Endothelial cell of umbilical vein (primary cell): ENCODE data around the gene C11orf21. TPM values are rescaled to one million over a fixed set of nuclear protein-coding genes. Genes with fewer than 3 reads are reported as not detected.

ENCODE experiments used
- BruUV-seq: library from RNA; stranded (reverse); fragments of 400-500 nt; replicated peaks from 2 replicates; lab custom pipeline; 2021; lab: Mats Ljungman, UMichigan
- CTCF ChIA-PET: fragments of 300-600, 350-600 bp; sonication (Branson Sonifier 250); formaldehyde crosslinking; loops from one replicate; lab custom pipeline; 2021; ENCODE audit warnings: antibody characterized with exemption, inconsistent platforms; lab: Charles Lee
- POLR2A ChIA-PET: fragments of 300-600, 350-600 bp; sonication (Branson Sonifier 250); formaldehyde crosslinking; loops from one replicate; lab custom pipeline; 2021; ENCODE audit warnings: antibody characterized with exemption, inconsistent platforms; lab: Charles Lee
- DNase-seq: peaks from one replicate; pipeline ENCODE4 v3.0.0-alpha.2; 2011; ENCODE audit warnings: low read depth, low spot score
- FAIRE-seq: peaks from 2 replicates; lab custom pipeline; 2011; peaks lifted over from hg19 to GRCh38; lab: Jason Lieb, UNC
- H2AFZ ChIP-seq: 2 replicates; pipeline ENCODE4 v1.6.0; 2012; ENCODE audit warnings: low read depth, low read length, control low read depth, inconsistent platforms
- H3K27ac ChIP-seq: 2 replicates; pipeline ENCODE4 v1.5.1; 2011; ENCODE audit warnings: low read depth, mild to moderate bottlenecking, control low read depth, low read length, moderate library complexity; ENCODE audit not compliant: insufficient read depth
- H3K27me3 ChIP-seq, 2 experiments: 2 replicates each; pipeline versions ENCODE4 v1.6.0 to v1.6.1; 2011; ENCODE audit warnings: low read length in 2 of 2, mixed read lengths in 1 of 2; ENCODE audit not compliant: control insufficient read depth in 2 of 2, insufficient read depth in 2 of 2
- H3K36me3 ChIP-seq, 2 experiments: 2 replicates in 1 of 2; 3 replicates in 1 of 2; pipeline ENCODE4 v1.5.1; 2011; ENCODE audit warnings: low read length in 2 of 2, mild to moderate bottlenecking in 1 of 2, moderate library complexity in 1 of 2; ENCODE audit not compliant: control insufficient read depth in 2 of 2, insufficient read depth in 2 of 2; ENCODE audit errors: extremely low read depth in 1 of 2
- H3K4me1 ChIP-seq: 3 replicates; pipeline ENCODE4 v1.5.1; 2011; ENCODE audit warnings: mild to moderate bottlenecking, low read length; ENCODE audit not compliant: control insufficient read depth, insufficient read depth; ENCODE audit errors: extremely low read depth
- H3K4me2 ChIP-seq: 2 replicates; pipeline ENCODE4 v1.6.1; 2011; ENCODE audit warnings: low read length, control low read depth, mixed read lengths; ENCODE audit not compliant: insufficient read depth
- H3K4me3 ChIP-seq, 3 experiments: fragments of 200-600 bp in 1 of 3; sonication (generic), shearing (Covaris generic) in 1 of 3; replicated peaks in 1 of 3; 2 replicates each; pipeline ENCODE4 v1.5.1; 2011 to 2016; ENCODE audit warnings: control low read depth in 3 of 3, low read length in 3 of 3, mild to moderate bottlenecking in 2 of 3, inconsistent platforms in 1 of 3, low read depth in 1 of 3, moderate library complexity in 1 of 3; ENCODE audit not compliant: insufficient read depth in 1 of 3
- H3K79me2 ChIP-seq: 2 replicates; pipeline ENCODE4 v1.6.0; 2012; ENCODE audit warnings: low read length, inconsistent platforms; ENCODE audit not compliant: control insufficient read depth, insufficient read depth
- H3K9ac ChIP-seq: replicated peaks from 2 replicates; pipeline ENCODE3; 2011; ENCODE audit warnings: low read length, control low read depth; ENCODE audit not compliant: insufficient read depth; ENCODE audit errors: extremely low read depth
- H3K9me1 ChIP-seq: replicated peaks from 3 replicates; pipeline ENCODE4 v1.6.0; 2011; ENCODE audit warnings: mild to moderate bottlenecking, low read length; ENCODE audit not compliant: control insufficient read depth, insufficient read depth; ENCODE audit errors: extremely low read depth
- H3K9me3 ChIP-seq: replicated peaks from 2 replicates; pipeline ENCODE4 v1.5.1; 2012; ENCODE audit warnings: low read length, inconsistent platforms; ENCODE audit not compliant: control insufficient read depth, insufficient read depth
- H4K20me1 ChIP-seq: replicated peaks from 2 replicates; pipeline ENCODE3; 2011; ENCODE audit warnings: mild to moderate bottlenecking, low read length; ENCODE audit not compliant: control insufficient read depth, insufficient read depth; ENCODE audit errors: extremely low read depth
- CTCF ChIP-seq, 2 donors: IDR thresholded peaks; 1 replicate in 1 of 2; 2 replicates in 1 of 2; pipeline ENCODE4 v1.5.1; 2011; ENCODE audit warnings: low read length in 2 of 2, mild to moderate bottlenecking in 2 of 2, moderate library complexity in 2 of 2, control low read depth in 1 of 2, inconsistent platforms in 1 of 2, low read depth in 1 of 2; ENCODE audit not compliant: insufficient read depth in 1 of 2; ENCODE audit errors: extremely low read depth in 1 of 2
- EZH2 ChIP-seq: IDR thresholded peaks from 2 replicates; pipeline ENCODE4 v1.6.1; 2012; ENCODE audit warnings: borderline replicate concordance, low read depth, mild to moderate bottlenecking, moderate library complexity, low read length, inconsistent platforms; ENCODE audit not compliant: severe bottlenecking
- FOS ChIP-seq: IDR thresholded peaks from 2 replicates; pipeline ENCODE4 v1.6.1; 2011; ENCODE audit warnings: mild to moderate bottlenecking, low read length, moderate library complexity, borderline replicate concordance; ENCODE audit not compliant: insufficient read depth
- GATA2 ChIP-seq: IDR thresholded peaks from 2 replicates; pipeline ENCODE4 v1.7.0; 2011; ENCODE audit warnings: low read depth, mild to moderate bottlenecking, moderate library complexity, mixed read lengths, low read length; ENCODE audit not compliant: insufficient read length, insufficient read depth
- JUN ChIP-seq: IDR thresholded peaks from 2 replicates; pipeline ENCODE4 v1.6.1; 2011; ENCODE audit warnings: borderline replicate concordance, low read depth; ENCODE audit not compliant: insufficient read length, insufficient read depth
- MAX ChIP-seq: IDR thresholded peaks from 2 replicates; pipeline ENCODE4 v1.6.1; 2011; ENCODE audit not compliant: insufficient read depth, insufficient read length
- MYC ChIP-seq: IDR thresholded peaks from one replicate; pipeline ENCODE4 v1.6.1; 2011; ENCODE audit warnings: mild to moderate bottlenecking, low read depth, low read length
- POLR2A ChIP-seq: IDR thresholded peaks from 2 replicates; pipeline ENCODE4 v1.6.1; 2012; ENCODE audit warnings: low read depth, mild to moderate bottlenecking, control low read depth, low read length
- POLR2AphosphoS5 ChIP-seq: IDR thresholded peaks from 2 replicates; pipeline ENCODE4 v1.6.1; 2012; ENCODE audit warnings: low read depth, mild to moderate bottlenecking, control low read depth, low read length, moderate library complexity; ENCODE audit not compliant: insufficient read depth
- dilution Hi-C: fragments of 300-500 bp; cut with MboI; formaldehyde crosslinking; loops from one replicate; pipeline ENCODE4 v1.15.0; 2019; ENCODE audit warnings: low sequenced_read_pairs; ENCODE audit not compliant: extremely low pct_ligation_motif_present
- intact Hi-C: fragments of 100-400 bp; cut with micrococcal nuclease; formaldehyde crosslinking; loops from one replicate; pipeline ENCODE4 v1.10.0; 2022
- polyA plus RNA-seq, 4 experiments: library from polyadenylated mRNA; depleted of rRNA in 3 of 4; stranded (reverse) in 3 of 4; unstranded in 1 of 4; fragments of >200 nt; gene quantifications; 2 replicates each; pipeline versions ENCODE4 v1.2.1 to v1.2.3, GENCODE V29; 2011 to 2012; ENCODE audit warnings: missing spikeins in 1 of 4
- total RNA-seq: library from RNA; stranded (reverse); gene quantifications from 2 replicates; pipeline ENCODE4 v1.2.3, GENCODE V29; 2021

The C11orf21 gene
- total and polyA plus RNA-seq, 2 donors (not counting 3 experiments of a cell fraction or from before 2014, with no cell fraction given), result not detected

GRCh38 chr11:2313051-2313951 lies 11.6 kb upstream of the C11orf21 start:
- Histone ChIP-seq H3K9me3 (no peaks in the 10 kb centered on the region), H3K27me3 (no peaks in the 10 kb centered on the region), H3K4me3 (no peak overlapping the region), H2AFZ (no peak overlapping the region), H3K9ac (no peak overlapping the region), H3K4me2 (no peak overlapping the region), H3K27ac (no peak overlapping the region), H3K4me1 (no peaks in the 10 kb centered on the region), H3K9me1 (no peaks in the 10 kb centered on the region), H3K79me2 (no peaks in the 10 kb centered on the region), H4K20me1 (no peaks in the 10 kb centered on the region), H3K36me3 (no peaks in the 10 kb centered on the region)
- DNase-seq (no peak), FAIRE-seq (no peak)
- BruUV-seq, result no TSS peak
- no peak for TF ChIP-seq EZH2
- no peak for TF ChIP-seq CTCF (IDR thresholded peaks at IDR 0.05; ENCODE audit: extremely low read depth in 1 of 2, insufficient read depth in 1 of 2, low read depth in 1 of 2, low read length in 2 of 2)
- no peak for TF ChIP-seq POLR2A
- TF ChIP-seq MAX, result no peak
- TF ChIP-seq FOS, result no peak
- TF ChIP-seq MYC, result no peak
- TF ChIP-seq POLR2AphosphoS5, result no peak
- TF ChIP-seq GATA2, result no peak
- no peak for TF ChIP-seq JUN
- ChIA-PET CTCF (no interaction called here), POLR2A (no interaction called here)
- dilution Hi-C loops (no loop called here), intact Hi-C loops (no loop called here)
